ENCODE results near the gene PCGF3. TPM values are rescaled to one million over a fixed set of nuclear protein-coding genes. Genes with fewer than 3 reads are reported as not detected.

The PCGF3 gene
- total RNA-seq, 1 donor from 2014 or later: 23.0 TPM

- no peak overlapping the region for H3K27ac ChIP-seq (ENCODE audit: low read depth, low read length)
- H3K36me3 ChIP-seq (ENCODE audit: control insufficient read depth in 3 of 3, insufficient read depth in 3 of 3, low read length in 3 of 3): no peaks in the 10 kb centered on the region
- peaks cover 0 to 17% (median 8%) of the 10 kb centered on the region in 3 donors for H3K27me3 ChIP-seq (ENCODE audit: control insufficient read depth in 3 of 3, insufficient read depth in 3 of 3, low read length in 3 of 3)
- H3K9me3 ChIP-seq (ENCODE audit: control insufficient read depth in 3 of 3, low read length in 3 of 3): no peaks in the 10 kb centered on the region
- H3K4me1 ChIP-seq (ENCODE audit: control insufficient read depth in 3 of 3, insufficient read depth in 3 of 3, low read length in 3 of 3): peaks cover 36 to 54% (median 43%) of the 10 kb centered on the region in 3 donors
- H3K4me3 ChIP-seq (ENCODE audit: low read length in 3 of 3): no peak overlapping the region
- no peak overlapping the region for H3K9ac ChIP-seq (ENCODE audit: low read depth in 1 of 3, low read length in 3 of 3)
Measured at GRCh38 chr4:682490-683172, 23.0 kb upstream of the PCGF3 start.

- H3K4me3 ChIP-seq (ENCODE audit: low read length in 3 of 3): no peak overlapping the region
- no peaks in the 10 kb centered on the region for H3K36me3 ChIP-seq (ENCODE audit: control insufficient read depth in 3 of 3, insufficient read depth in 3 of 3, low read length in 3 of 3)
- peaks cover 0 to 17% (median 8%) of the 10 kb centered on the region in 3 donors for H3K27me3 ChIP-seq (ENCODE audit: control insufficient read depth in 3 of 3, insufficient read depth in 3 of 3, low read length in 3 of 3)
- peak overlapping the region in 2 of 3 donors; percentile 7 to 25 for H3K9ac ChIP-seq (ENCODE audit: low read depth in 1 of 3, low read length in 3 of 3)
- no peaks in the 10 kb centered on the region for H3K9me3 ChIP-seq (ENCODE audit: control insufficient read depth in 3 of 3, low read length in 3 of 3)
- peaks cover 36 to 54% (median 43%) of the 10 kb centered on the region in 3 donors for H3K4me1 ChIP-seq (ENCODE audit: control insufficient read depth in 3 of 3, insufficient read depth in 3 of 3, low read length in 3 of 3)
- no peak overlapping the region for H3K27ac ChIP-seq (ENCODE audit: low read depth, low read length)
Measured at GRCh38 chr4:683247-683897, 22.3 kb upstream of the PCGF3 start.

DNA sequence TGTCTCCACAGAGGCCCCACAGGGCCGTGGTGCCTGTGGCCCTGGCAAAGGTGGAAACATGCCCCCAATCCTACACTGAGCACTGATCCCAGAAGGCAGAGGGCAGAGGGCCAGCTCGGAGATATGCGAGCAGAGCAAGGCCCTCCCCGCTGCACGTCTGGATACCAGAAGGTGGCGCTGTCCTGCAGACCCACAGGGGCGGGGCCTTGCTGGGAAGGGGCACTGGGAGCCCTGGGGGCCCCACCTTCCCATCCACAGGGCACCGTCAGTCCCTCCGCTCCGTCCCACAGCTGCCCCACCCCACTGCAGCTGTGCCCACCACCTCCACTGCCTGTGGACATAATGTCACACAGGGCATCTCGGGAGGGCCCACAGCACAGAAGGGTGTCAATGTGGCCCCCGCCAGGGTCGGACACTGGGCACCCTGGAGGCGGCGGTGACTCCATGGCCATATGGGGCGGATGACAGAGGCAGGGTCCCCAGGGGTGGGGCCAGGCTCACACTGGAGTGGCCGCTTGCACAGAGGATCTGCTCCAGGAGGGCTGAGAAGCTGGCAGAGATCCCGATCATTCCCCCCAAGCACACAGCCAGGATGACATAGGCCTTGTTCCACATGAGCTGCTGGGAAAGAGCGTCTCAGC, 21.5 kb upstream of the PCGF3 start:
- Histone ChIP-seq H3K4me3 (ENCODE audit: low read length in 3 of 3) (no peak overlapping the region), H3K9ac (ENCODE audit: low read depth in 1 of 3, low read length in 3 of 3) (peak overlapping the region in 2 of 3 donors; percentile 7 to 25), H3K36me3 (ENCODE audit: control insufficient read depth in 3 of 3, insufficient read depth in 3 of 3, low read length in 3 of 3) (no peaks in the 10 kb centered on the region), H3K4me1 (ENCODE audit: control insufficient read depth in 3 of 3, insufficient read depth in 3 of 3, low read length in 3 of 3) (peaks cover 38 to 52% (median 44%) of the 10 kb centered on the region in 3 donors), H3K27me3 (ENCODE audit: control insufficient read depth in 3 of 3, insufficient read depth in 3 of 3, low read length in 3 of 3) (peaks cover 0 to 12% (median 8%) of the 10 kb centered on the region in 3 donors), H3K27ac (ENCODE audit: low read depth, low read length) (no peak overlapping the region), H3K9me3 (ENCODE audit: control insufficient read depth in 3 of 3, low read length in 3 of 3) (no peaks in the 10 kb centered on the region)

DNA sequence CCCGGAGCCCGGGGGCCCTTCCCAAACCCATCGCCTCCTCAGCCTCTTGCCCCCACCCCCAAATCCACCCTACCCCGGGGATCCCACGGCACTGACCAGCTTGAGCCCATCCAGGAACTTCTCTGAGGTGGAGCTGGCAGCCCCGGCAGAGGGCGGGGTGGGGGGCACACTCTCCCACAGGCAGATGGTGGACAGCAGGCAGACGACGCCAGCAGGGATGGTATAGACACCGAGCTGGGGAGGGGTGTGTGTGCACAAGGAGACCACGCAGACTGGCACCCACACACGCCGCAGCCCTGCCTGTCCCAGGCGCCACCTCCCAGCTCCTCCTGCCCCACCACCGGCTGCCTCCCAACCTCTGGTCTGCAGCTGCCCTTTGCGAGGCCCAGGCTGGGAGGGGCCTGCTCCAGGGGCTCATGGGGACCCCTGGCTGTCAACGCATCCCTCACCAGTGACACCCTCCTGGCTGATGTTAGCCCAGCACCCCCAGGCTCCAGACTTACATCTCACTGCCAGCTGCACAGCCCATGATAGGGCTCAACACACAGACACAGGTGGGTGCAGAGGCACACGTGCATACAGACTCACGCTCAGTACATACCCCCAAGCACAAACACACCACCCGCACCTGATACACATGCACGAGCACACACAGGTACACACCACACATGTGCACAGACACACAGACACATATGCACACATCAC, 20.9 kb upstream of the PCGF3 start:
- Histone ChIP-seq H3K4me3 (ENCODE audit: low read length in 3 of 3) (no peak overlapping the region), H3K4me1 (ENCODE audit: control insufficient read depth in 3 of 3, insufficient read depth in 3 of 3, low read length in 3 of 3) (peaks cover 44 to 50% (median 49%) of the 10 kb centered on the region in 3 donors), H3K27me3 (ENCODE audit: control insufficient read depth in 3 of 3, insufficient read depth in 3 of 3, low read length in 3 of 3) (peaks cover 0 to 6% (median 3%) of the 10 kb centered on the region in 3 donors), H3K9ac (ENCODE audit: low read depth in 1 of 3, low read length in 3 of 3) (no peak overlapping the region), H3K36me3 (ENCODE audit: control insufficient read depth in 3 of 3, insufficient read depth in 3 of 3, low read length in 3 of 3) (no peaks in the 10 kb centered on the region), H3K27ac (ENCODE audit: low read depth, low read length) (no peak overlapping the region), H3K9me3 (ENCODE audit: control insufficient read depth in 3 of 3, low read length in 3 of 3) (no peaks in the 10 kb centered on the region)

DNA sequence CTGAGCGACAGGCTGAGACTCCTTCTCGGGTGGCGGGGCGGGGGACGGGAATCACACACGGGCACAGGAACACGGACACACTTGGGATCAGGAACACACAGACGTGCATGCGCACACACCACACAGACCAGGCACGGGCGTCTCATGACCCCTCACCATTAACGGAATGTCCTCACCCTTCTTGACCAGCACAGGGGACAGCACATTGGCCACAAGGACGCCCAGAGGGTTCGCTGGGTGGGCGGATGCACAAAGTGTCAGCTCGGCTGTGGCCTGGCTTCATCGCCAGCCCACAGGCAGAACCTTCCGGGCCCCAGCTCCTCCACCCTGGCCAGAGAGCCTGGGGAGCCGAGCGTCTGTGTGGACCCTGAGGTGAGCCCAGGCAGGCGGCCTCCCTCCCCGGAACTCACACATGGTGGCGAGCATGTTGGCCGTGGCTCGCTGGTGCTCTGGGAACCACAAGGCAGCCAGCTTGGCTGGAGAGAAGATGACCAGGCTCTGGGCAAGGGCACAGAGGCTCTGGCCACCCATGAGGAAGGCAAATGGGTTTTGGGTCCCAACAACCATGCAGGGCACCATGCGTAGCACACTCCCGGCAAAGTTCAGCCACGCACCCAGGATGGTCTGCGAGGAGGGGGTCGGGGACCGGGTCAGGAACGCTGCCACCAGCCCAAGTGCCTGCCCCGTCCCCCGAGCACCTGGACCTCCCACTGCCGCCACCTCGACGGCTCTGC, 19.8 kb upstream of the PCGF3 start:
- H3K27me3 ChIP-seq (ENCODE audit: control insufficient read depth in 3 of 3, insufficient read depth in 3 of 3, low read length in 3 of 3): no peaks in the 10 kb centered on the region

GRCh38 chr4:686413-687040, 19.1 kb upstream of the PCGF3 start:
- Histone ChIP-seq H3K4me1 (ENCODE audit: control insufficient read depth in 3 of 3, insufficient read depth in 3 of 3, low read length in 3 of 3) (peaks cover 38 to 40% (median 38%) of the 10 kb centered on the region in 3 donors), H3K27ac (ENCODE audit: low read depth, low read length) (peak overlapping the region; percentile 85), H3K27me3 (ENCODE audit: control insufficient read depth in 3 of 3, insufficient read depth in 3 of 3, low read length in 3 of 3) (no peaks in the 10 kb centered on the region), H3K9me3 (ENCODE audit: control insufficient read depth in 3 of 3, low read length in 3 of 3) (no peaks in the 10 kb centered on the region), H3K36me3 (ENCODE audit: control insufficient read depth in 3 of 3, insufficient read depth in 3 of 3, low read length in 3 of 3) (no peaks in the 10 kb centered on the region), H3K9ac (ENCODE audit: low read depth in 1 of 3, low read length in 3 of 3) (peak overlapping the region in 2 of 3 donors; percentile 6 to 85), H3K4me3 (ENCODE audit: low read length in 3 of 3) (peak overlapping the region in 1 of 3 donors; percentile 69)

More for the DNA sequence above, 19.8 kb upstream of the PCGF3 start:
- Histone ChIP-seq H3K4me3 (ENCODE audit: low read length in 3 of 3) (no peak overlapping the region), H3K9ac (ENCODE audit: low read depth in 1 of 3, low read length in 3 of 3) (no peak overlapping the region), H3K36me3 (ENCODE audit: control insufficient read depth in 3 of 3, insufficient read depth in 3 of 3, low read length in 3 of 3) (no peaks in the 10 kb centered on the region), H3K9me3 (ENCODE audit: control insufficient read depth in 3 of 3, low read length in 3 of 3) (no peaks in the 10 kb centered on the region), H3K4me1 (ENCODE audit: control insufficient read depth in 3 of 3, insufficient read depth in 3 of 3, low read length in 3 of 3) (peaks cover 40 to 42% (median 41%) of the 10 kb centered on the region in 3 donors), H3K27ac (ENCODE audit: low read depth, low read length) (no peak overlapping the region)

GRCh38 chr4:687048-687970, 18.3 kb upstream of the PCGF3 start:
- Histone ChIP-seq H3K4me3 (ENCODE audit: low read length in 3 of 3) (peak overlapping the region; percentile 67 to 79 (median 69)), H3K9ac (ENCODE audit: low read depth in 1 of 3, low read length in 3 of 3) (peak overlapping the region; percentile 61 to 85 (median 79)), H3K9me3 (ENCODE audit: control insufficient read depth in 3 of 3, low read length in 3 of 3) (no peaks in the 10 kb centered on the region), H3K27ac (ENCODE audit: low read depth, low read length) (peak overlapping the region; percentile 85), H3K27me3 (ENCODE audit: control insufficient read depth in 3 of 3, insufficient read depth in 3 of 3, low read length in 3 of 3) (no peaks in the 10 kb centered on the region), H3K4me1 (ENCODE audit: control insufficient read depth in 3 of 3, insufficient read depth in 3 of 3, low read length in 3 of 3) (peaks cover 38 to 39% (median 38%) of the 10 kb centered on the region in 3 donors), H3K36me3 (ENCODE audit: control insufficient read depth in 3 of 3, insufficient read depth in 3 of 3, low read length in 3 of 3) (no peaks in the 10 kb centered on the region)

- Histone ChIP-seq H3K4me1 (ENCODE audit: control insufficient read depth in 3 of 3, insufficient read depth in 3 of 3, low read length in 3 of 3) (peaks cover 34 to 38% (median 38%) of the 10 kb centered on the region in 3 donors), H3K9ac (ENCODE audit: low read depth in 1 of 3, low read length in 3 of 3) (peak overlapping the region; percentile 61 to 85 (median 79))
Measured at GRCh38 chr4:687971-688853, 17.4 kb upstream of the PCGF3 start.

More at GRCh38 chr4:687971-688853, 17.4 kb upstream of the PCGF3 start:
- H3K9me3 ChIP-seq (ENCODE audit: control insufficient read depth in 3 of 3, low read length in 3 of 3): no peaks in the 10 kb centered on the region
- H3K36me3 ChIP-seq (ENCODE audit: control insufficient read depth in 3 of 3, insufficient read depth in 3 of 3, low read length in 3 of 3): no peaks in the 10 kb centered on the region
- H3K4me3 ChIP-seq (ENCODE audit: low read length in 3 of 3): peak overlapping the region; percentile 67 to 79 (median 69)
- peaks cover 1 to 5% (median 4%) of the 10 kb centered on the region in 3 donors for H3K27me3 ChIP-seq (ENCODE audit: control insufficient read depth in 3 of 3, insufficient read depth in 3 of 3, low read length in 3 of 3)
- peak overlapping the region; percentile 85 for H3K27ac ChIP-seq (ENCODE audit: low read depth, low read length)
